ENCODE measurements around the gene DTNA. TPM values are rescaled to one million over a fixed set of nuclear protein-coding genes. Genes with fewer than 3 reads are reported as not detected.
"Not testable (repeated sequence)": the region's sequence is repeated elsewhere in the genome, so short reads cannot be mapped to it uniquely, and the experiment has no call there.

Gene DTNA
- total RNA-seq, 5 donors from 2014 or later (not counting 1 experiment from before 2014, with no cell fraction given): 0.18 TPM; not detected in 4

DNA sequence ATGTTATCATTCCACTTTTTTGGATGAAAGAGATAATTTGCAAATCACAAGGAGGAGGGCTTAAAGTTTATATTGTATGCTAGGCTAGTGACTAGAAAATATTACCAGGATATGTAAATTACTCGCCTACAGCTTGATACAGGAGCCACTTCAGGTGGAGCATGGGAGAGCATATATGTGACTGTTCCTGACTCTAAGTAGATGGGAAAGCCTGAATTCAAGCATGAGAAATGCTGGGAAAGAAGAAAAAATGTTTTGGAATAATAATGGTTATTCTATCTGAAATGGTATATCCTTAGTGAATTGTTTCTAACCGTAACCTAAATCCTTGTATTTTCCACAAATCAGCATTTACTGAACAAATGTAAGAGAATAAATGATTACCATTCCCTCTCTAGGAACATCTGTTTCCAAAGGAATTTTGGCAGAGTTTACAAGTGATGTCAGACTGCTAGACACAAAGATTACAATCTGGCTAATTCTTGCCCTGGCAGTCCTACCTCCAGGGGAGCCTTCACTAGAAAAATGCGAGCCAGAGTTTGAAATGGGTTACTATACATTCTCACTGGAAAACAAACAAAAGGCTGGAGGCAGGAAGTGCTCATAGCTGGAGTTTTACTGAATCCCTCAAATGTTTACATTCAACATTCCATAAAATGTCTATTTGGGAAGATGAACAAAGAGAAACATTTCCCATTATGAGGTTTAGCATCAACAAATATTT lies 201.7 kb downstream of the DTNA start:
- Histone ChIP-seq H3K27ac (ENCODE audit: low read length) (no peak overlapping the region), H3K36me3 (ENCODE audit: control insufficient read depth in 2 of 2, extremely low read depth in 1 of 2, insufficient read depth in 1 of 2, low read length in 1 of 2) (no peaks in the 10 kb centered on the region), H3K4me3 (ENCODE audit: control insufficient read depth in 1 of 2, extremely low read depth in 1 of 2, low read length in 1 of 2) (no peak overlapping the region), H3K27me3 (replicated peaks in 1 of 2; ENCODE audit: control insufficient read depth in 2 of 2, extremely low read depth in 1 of 2, insufficient read depth in 2 of 2, low read length in 1 of 2) (no peaks in the 10 kb centered on the region), H3K4me1 (ENCODE audit: control insufficient read depth in 1 of 2, extremely low read depth in 1 of 2, insufficient read depth in 2 of 2, low read length in 2 of 2) (no peaks in the 10 kb centered on the region), H3K9me3 (no peaks in the 10 kb centered on the region)
- ATAC-seq (replicated peaks in 1 of 4) (no peak), DNase-seq (no peak)
- Mint-ChIP-seq H3K4me1 (no peaks in the 10 kb centered on the region), H3K27me3 (peaks cover 4 to 6% of the 10 kb centered on the region in 2 donors), H3K4me3 (no peak overlapping the region), H3K27ac (no peak overlapping the region), H3K36me3 (no peaks in the 10 kb centered on the region), H3K9me3 (peaks cover under 1% of the 10 kb centered on the region in 3 donors)
- CTCF ChIA-PET: no interaction called here
- WGBS (ENCODE audit: insufficient coverage): 90% methylated on average over 1 of the region's 3 CpGs
- POLR2A ChIA-PET: no interaction called here

GRCh38 chr18:34913837-34914661 lies 204.0 kb downstream of the DTNA start:
- no peak overlapping the region for H3K4me3 ChIP-seq (ENCODE audit: control insufficient read depth in 1 of 2, extremely low read depth in 1 of 2, low read length in 1 of 2)
- Mint-ChIP-seq H3K9me3 (no peaks in the 10 kb centered on the region), H3K27ac (no peak overlapping the region), H3K36me3 (no peaks in the 10 kb centered on the region), H3K4me3 (no peak overlapping the region), H3K27me3 (peaks cover 4 to 6% of the 10 kb centered on the region in 2 donors), H3K4me1 (no peaks in the 10 kb centered on the region)
- H3K9me3 ChIP-seq: no peaks in the 10 kb centered on the region
- no peaks in the 10 kb centered on the region for H3K27me3 ChIP-seq (replicated peaks in 1 of 2; ENCODE audit: control insufficient read depth in 2 of 2, extremely low read depth in 1 of 2, insufficient read depth in 2 of 2, low read length in 1 of 2)
- ChIA-PET POLR2A (no interaction called here), CTCF (no interaction called here)
- DNase-seq: no peak
- H3K36me3 ChIP-seq (ENCODE audit: control insufficient read depth in 2 of 2, extremely low read depth in 1 of 2, insufficient read depth in 1 of 2, low read length in 1 of 2): no peaks in the 10 kb centered on the region
- WGBS (ENCODE audit: insufficient coverage): no CpG with 5 or more reads among the region's 4 CpGs
- H3K4me1 ChIP-seq (ENCODE audit: control insufficient read depth in 1 of 2, extremely low read depth in 1 of 2, insufficient read depth in 2 of 2, low read length in 2 of 2): no peaks in the 10 kb centered on the region
- no peak for ATAC-seq (replicated peaks in 1 of 4)
- no peak overlapping the region for H3K27ac ChIP-seq (ENCODE audit: low read length)

DNA sequence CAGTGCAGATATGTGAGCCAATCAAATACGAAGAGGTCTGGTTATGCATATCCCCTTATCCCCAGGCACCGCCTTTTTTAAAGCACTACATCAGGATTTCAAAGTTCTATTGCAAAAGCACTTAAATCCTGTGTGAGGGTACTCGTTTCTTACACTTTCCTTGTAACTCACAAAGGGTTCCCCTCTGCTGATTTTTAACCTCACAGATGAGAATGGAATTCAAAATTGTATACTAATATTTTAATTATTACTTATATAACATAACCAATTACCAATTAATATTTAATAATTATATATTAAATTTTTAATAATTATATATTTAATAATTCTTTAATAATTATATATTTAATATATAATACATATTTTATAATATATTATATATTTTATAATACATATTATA lies 204.9 kb downstream of the DTNA start:
- no peaks in the 10 kb centered on the region for H3K9me3 ChIP-seq
- H3K27ac ChIP-seq (ENCODE audit: low read length): no peak overlapping the region
- H3K36me3 ChIP-seq (ENCODE audit: control insufficient read depth in 2 of 2, extremely low read depth in 1 of 2, insufficient read depth in 1 of 2, low read length in 1 of 2): no peaks in the 10 kb centered on the region
- no peak overlapping the region for H3K4me3 Mint-ChIP-seq
- H3K4me1 Mint-ChIP-seq: no peaks in the 10 kb centered on the region
- H3K27me3 Mint-ChIP-seq: peaks cover 0 to 2% of the 10 kb centered on the region in 2 donors
- no peaks in the 10 kb centered on the region for H3K36me3 Mint-ChIP-seq
- H3K9me3 Mint-ChIP-seq: no peaks in the 10 kb centered on the region
- WGBS (ENCODE audit: insufficient coverage): no CpG with 5 or more reads among the region's 3 CpGs
- H3K4me1 ChIP-seq (ENCODE audit: control insufficient read depth in 1 of 2, extremely low read depth in 1 of 2, insufficient read depth in 2 of 2, low read length in 2 of 2): no peaks in the 10 kb centered on the region
- CTCF ChIA-PET: no interaction called here
- no peak overlapping the region for H3K4me3 ChIP-seq (ENCODE audit: control insufficient read depth in 1 of 2, extremely low read depth in 1 of 2, low read length in 1 of 2)
- POLR2A ChIA-PET: no interaction called here
- no peak overlapping the region for H3K27ac Mint-ChIP-seq
- no peak for ATAC-seq (replicated peaks in 1 of 4)
- no peaks in the 10 kb centered on the region for H3K27me3 ChIP-seq (replicated peaks in 1 of 2; ENCODE audit: control insufficient read depth in 2 of 2, extremely low read depth in 1 of 2, insufficient read depth in 2 of 2, low read length in 1 of 2)
- no peak for DNase-seq

DNA sequence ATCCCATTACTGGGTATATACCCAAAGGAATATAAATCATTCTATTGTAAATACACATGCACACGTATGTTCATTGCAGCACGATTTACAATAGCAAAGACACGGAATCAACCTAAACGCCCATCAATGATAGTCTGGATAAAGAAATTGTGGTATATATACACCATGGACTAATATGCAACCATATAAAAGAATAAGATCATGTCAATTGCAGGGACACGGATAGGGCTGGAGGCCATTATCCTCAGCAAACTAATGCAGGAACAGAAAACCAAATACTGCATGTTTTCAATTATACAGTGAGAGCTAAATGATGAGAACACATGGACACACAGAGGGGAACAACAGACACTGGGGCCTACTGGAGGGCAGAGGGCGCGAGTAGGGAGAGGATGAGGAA lies 206.4 kb downstream of the DTNA start:
- WGBS (ENCODE audit: insufficient coverage): no CpG with 5 or more reads among the region's 7 CpGs
- H3K36me3 Mint-ChIP-seq; H3K36me3 ChIP-seq (ENCODE audit: control insufficient read depth in 2 of 2, extremely low read depth in 1 of 2, insufficient read depth in 1 of 2, low read length in 1 of 2); H3K4me1 ChIP-seq (ENCODE audit: control insufficient read depth in 1 of 2, extremely low read depth in 1 of 2, insufficient read depth in 2 of 2, low read length in 2 of 2); POLR2A ChIA-PET; H3K9me3 ChIP-seq; CTCF ChIA-PET; H3K27me3 Mint-ChIP-seq; H3K27me3 ChIP-seq (replicated peaks in 1 of 2; ENCODE audit: control insufficient read depth in 2 of 2, extremely low read depth in 1 of 2, insufficient read depth in 2 of 2, low read length in 1 of 2); ATAC-seq (replicated peaks in 1 of 4); H3K27ac Mint-ChIP-seq; H3K27ac ChIP-seq (ENCODE audit: low read length); H3K4me3 ChIP-seq (ENCODE audit: control insufficient read depth in 1 of 2, extremely low read depth in 1 of 2, low read length in 1 of 2); DNase-seq; H3K4me1 Mint-ChIP-seq; H3K4me3 Mint-ChIP-seq; H3K9me3 Mint-ChIP-seq: not testable (repeated sequence)

- Histone ChIP-seq H3K27ac (ENCODE audit: low read length) (no peak overlapping the region), H3K27me3 (replicated peaks in 1 of 2; ENCODE audit: control insufficient read depth in 2 of 2, extremely low read depth in 1 of 2, insufficient read depth in 2 of 2, low read length in 1 of 2) (no peaks in the 10 kb centered on the region), H3K9me3 (no peaks in the 10 kb centered on the region), H3K4me3 (ENCODE audit: control insufficient read depth in 1 of 2, extremely low read depth in 1 of 2, low read length in 1 of 2) (no peak overlapping the region), H3K36me3 (ENCODE audit: control insufficient read depth in 2 of 2, extremely low read depth in 1 of 2, insufficient read depth in 1 of 2, low read length in 1 of 2) (no peaks in the 10 kb centered on the region), H3K4me1 (ENCODE audit: control insufficient read depth in 1 of 2, extremely low read depth in 1 of 2, insufficient read depth in 2 of 2, low read length in 2 of 2) (no peaks in the 10 kb centered on the region)
- no peak for ATAC-seq (replicated peaks in 1 of 4)
- H3K27ac Mint-ChIP-seq: no peak overlapping the region
- CTCF ChIA-PET: interaction anchor here (0.7 kb wide), 2 partner anchors 77 to 332 kb away, joined by 3 to 8 read pairs; no protein-coding TSS in a partner anchor
- POLR2A ChIA-PET: no interaction called here
- WGBS (ENCODE audit: insufficient coverage): 88% methylated on average over 1 of the region's 5 CpGs
- no peak for DNase-seq
- no peaks in the 10 kb centered on the region for H3K36me3 Mint-ChIP-seq
- H3K4me1 Mint-ChIP-seq: no peaks in the 10 kb centered on the region
- H3K27me3 Mint-ChIP-seq: peaks cover 4% of the 10 kb centered on the region in 2 donors
- H3K4me3 Mint-ChIP-seq: no peak overlapping the region
- no peaks in the 10 kb centered on the region for H3K9me3 Mint-ChIP-seq
Measured at GRCh38 chr18:34918856-34919255, 208.8 kb downstream of the DTNA start.

GRCh38 chr18:34921226-34921625 lies 211.1 kb downstream of the DTNA start:
- Mint-ChIP-seq H3K27ac (no peak overlapping the region), H3K4me3 (no peak overlapping the region), H3K36me3 (no peaks in the 10 kb centered on the region), H3K9me3 (no peaks in the 10 kb centered on the region), H3K27me3 (peaks cover 5 to 12% of the 10 kb centered on the region in 2 donors), H3K4me1 (no peaks in the 10 kb centered on the region)
- no peak for DNase-seq
- no peaks in the 10 kb centered on the region for H3K36me3 ChIP-seq (ENCODE audit: control insufficient read depth in 2 of 2, extremely low read depth in 1 of 2, insufficient read depth in 1 of 2, low read length in 1 of 2)
- H3K27me3 ChIP-seq (replicated peaks in 1 of 2; ENCODE audit: control insufficient read depth in 2 of 2, extremely low read depth in 1 of 2, insufficient read depth in 2 of 2, low read length in 1 of 2): no peaks in the 10 kb centered on the region
- no CpG with 5 or more reads among the region's 1 CpG for WGBS (ENCODE audit: insufficient coverage)
- CTCF ChIA-PET: no interaction called here
- H3K4me1 ChIP-seq (ENCODE audit: control insufficient read depth in 1 of 2, extremely low read depth in 1 of 2, insufficient read depth in 2 of 2, low read length in 2 of 2): no peaks in the 10 kb centered on the region
- no peak overlapping the region for H3K27ac ChIP-seq (ENCODE audit: low read length)
- H3K4me3 ChIP-seq (ENCODE audit: control insufficient read depth in 1 of 2, extremely low read depth in 1 of 2, low read length in 1 of 2): no peak overlapping the region
- POLR2A ChIA-PET: no interaction called here
- no peaks in the 10 kb centered on the region for H3K9me3 ChIP-seq
- ATAC-seq (replicated peaks in 1 of 4): no peak

Measured in T-cell (primary cell).